ENCODE data around the gene PATE2.

The PATE2 gene

DNA sequence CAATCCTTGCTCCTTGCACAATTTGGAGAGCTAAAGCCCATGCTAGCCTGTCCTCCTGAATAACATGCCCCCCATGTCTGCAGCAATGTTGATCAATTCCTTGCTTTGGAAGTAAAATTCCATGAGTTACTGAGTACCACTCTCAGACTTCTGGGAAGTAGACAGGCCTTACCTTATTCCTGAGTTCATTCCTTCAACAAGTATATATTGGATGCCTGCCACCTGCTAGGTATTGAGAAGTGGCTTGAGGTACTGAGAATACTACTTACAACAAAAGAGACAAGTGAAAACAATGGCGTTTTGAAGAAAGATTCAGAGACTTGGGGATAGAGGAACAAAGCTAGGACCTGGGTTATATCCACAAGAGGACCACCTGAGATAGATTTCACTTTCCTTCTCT lies 12.4 kb downstream of the PATE2 start:
- no peak overlapping the region for H3K4me3 ChIP-seq (ENCODE audit: low read depth, low read length)
- in situ Hi-C loops (cut with HindIII; ENCODE audit: low sequenced_read_pairs) = no loop called here
- no peak for DNase-seq (ENCODE audit: low read depth)
- TF ChIP-seq, protein P1, sequence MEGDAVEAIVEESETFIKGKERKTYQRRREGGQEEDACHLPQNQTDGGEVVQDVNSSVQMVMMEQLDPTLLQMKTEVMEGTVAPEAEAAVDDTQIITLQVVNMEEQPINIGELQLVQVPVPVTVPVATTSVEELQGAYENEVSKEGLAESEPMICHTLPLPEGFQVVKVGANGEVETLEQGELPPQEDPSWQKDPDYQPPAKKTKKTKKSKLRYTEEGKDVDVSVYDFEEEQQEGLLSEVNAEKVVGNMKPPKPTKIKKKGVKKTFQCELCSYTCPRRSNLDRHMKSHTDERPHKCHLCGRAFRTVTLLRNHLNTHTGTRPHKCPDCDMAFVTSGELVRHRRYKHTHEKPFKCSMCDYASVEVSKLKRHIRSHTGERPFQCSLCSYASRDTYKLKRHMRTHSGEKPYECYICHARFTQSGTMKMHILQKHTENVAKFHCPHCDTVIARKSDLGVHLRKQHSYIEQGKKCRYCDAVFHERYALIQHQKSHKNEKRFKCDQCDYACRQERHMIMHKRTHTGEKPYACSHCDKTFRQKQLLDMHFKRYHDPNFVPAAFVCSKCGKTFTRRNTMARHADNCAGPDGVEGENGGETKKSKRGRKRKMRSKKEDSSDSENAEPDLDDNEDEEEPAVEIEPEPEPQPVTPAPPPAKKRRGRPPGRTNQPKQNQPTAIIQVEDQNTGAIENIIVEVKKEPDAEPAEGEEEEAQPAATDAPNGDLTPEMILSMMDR (IDR thresholded peaks at IDR 0.05; ENCODE audit: low read depth, low read length, missing control alignments) = no peak

DNA sequence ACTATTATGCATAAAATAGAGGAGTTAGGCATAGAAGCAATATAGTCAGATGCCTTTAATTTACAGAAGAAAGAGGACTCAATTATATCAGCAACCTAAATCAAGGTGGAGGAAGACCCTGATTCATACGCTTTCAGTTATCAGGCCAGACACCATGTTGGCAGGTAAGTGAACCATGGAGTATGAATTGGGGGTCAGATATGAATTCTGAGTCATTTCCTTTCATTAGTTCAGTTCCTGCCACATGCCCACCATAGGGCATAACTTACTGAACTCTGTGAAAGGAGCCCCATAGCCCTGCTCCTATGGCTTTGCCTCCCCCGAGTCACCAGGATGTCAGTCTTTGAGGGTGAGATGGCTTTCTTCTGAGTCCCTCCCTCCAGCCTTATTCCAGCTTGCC lies 15.1 kb downstream of the PATE2 start:
- no peak overlapping the region for H3K4me3 ChIP-seq (ENCODE audit: low read depth, low read length)
- TF ChIP-seq, protein P1 (IDR thresholded peaks at IDR 0.05; ENCODE audit: low read depth, low read length, missing control alignments) = no peak
- DNase-seq (ENCODE audit: low read depth) = no peak
- in situ Hi-C loops (cut with HindIII; ENCODE audit: low sequenced_read_pairs) = no loop called here

DNA sequence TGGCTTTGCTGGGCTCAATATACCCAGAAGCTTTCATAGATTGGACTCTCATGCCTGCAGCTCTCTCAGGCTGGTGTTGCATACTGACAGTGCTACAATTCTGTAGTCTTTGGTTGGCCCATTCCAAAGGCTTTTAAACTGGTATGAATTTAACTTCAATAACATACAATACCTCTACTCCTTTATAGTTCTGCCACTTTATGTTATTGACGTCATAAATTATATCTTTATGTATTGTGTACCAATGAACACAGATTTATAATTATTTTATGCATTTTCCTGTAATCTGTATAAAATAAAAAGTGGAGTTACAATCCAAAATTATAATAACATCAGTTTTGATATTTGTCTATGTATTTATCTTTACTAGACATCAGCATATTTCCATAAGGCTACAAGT lies 16.2 kb downstream of the PATE2 start:
- TF ChIP-seq, protein P1 (IDR thresholded peaks at IDR 0.05; ENCODE audit: low read depth, low read length, missing control alignments) = no peak
- in situ Hi-C loops (cut with HindIII; ENCODE audit: low sequenced_read_pairs) = no loop called here
- H3K4me3 ChIP-seq (ENCODE audit: low read depth, low read length) = no peak overlapping the region
- DNase-seq (ENCODE audit: low read depth) = no peak

DNA sequence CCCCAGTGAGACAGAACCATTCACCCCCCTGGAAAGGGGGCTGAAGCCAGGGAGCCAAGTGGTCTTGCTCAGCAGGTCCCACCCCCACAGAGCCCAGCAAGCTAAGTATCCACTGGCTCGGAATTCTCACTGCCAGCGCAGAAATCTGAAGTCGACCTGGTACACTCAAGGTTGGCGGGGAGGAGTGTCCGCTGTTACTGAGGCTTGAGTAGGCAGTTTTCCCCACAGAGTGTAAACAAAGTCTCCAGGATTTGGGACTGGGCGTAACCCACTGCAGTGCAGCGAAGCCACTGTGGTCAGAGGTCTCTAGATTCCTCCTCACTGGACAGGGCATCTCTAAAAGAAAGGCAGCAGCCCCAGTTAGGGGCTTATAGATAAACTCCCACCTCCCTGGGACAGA lies 22.6 kb downstream of the PATE2 start:
- in situ Hi-C loops (cut with HindIII; ENCODE audit: low sequenced_read_pairs) = no loop called here
- DNase-seq (ENCODE audit: low read depth) = no peak
- TF ChIP-seq, protein P1 (IDR thresholded peaks at IDR 0.05; ENCODE audit: low read depth, low read length, missing control alignments) = no peak
- H3K4me3 ChIP-seq (ENCODE audit: low read depth, low read length) = no peak overlapping the region

DNA sequence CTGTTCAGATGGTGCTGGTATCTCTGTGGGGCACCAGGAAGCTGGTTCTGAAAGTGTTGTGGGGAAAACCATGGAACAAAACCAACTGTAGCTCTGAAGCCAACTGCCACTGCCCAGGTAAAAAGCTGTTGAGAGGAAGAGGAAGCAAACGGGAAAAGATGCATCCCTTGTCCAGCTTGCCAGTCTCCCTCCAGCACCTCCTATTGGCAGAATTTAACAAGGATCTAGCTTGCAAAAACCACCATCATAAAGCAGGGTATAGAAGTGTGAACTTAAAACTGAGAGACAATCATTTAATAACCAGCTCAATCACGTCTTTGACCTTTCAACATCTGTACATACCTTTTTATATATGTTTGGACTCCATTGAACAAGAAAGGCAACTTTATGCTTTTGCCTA lies 28.0 kb downstream of the PATE2 start:
- no peak for DNase-seq (ENCODE audit: low read depth)
- in situ Hi-C loops (cut with HindIII; ENCODE audit: low sequenced_read_pairs) = no loop called here
- no peak overlapping the region for H3K4me3 ChIP-seq (ENCODE audit: low read depth, low read length)
- TF ChIP-seq, protein P1 (IDR thresholded peaks at IDR 0.05; ENCODE audit: low read depth, low read length, missing control alignments) = no peak

DNA sequence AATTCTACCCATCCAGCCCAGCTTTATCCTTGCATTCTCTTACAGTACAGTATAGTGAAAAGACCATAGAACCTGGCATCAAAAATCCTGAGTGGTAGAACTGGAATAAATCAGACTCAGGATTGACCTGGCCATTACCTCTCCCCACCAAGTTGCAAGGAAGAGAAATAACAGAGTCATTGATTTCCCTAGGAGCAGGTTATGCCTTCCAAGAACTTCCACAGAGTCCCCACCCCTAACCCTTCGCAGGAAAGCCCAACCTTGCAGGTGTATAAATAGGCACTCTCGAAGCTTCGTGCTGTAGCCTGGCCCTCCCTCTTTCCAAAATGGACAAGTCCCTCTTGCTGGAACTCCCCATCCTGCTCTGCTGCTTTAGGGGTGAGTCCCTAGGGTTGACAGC lies 32.6 kb downstream of the PATE2 start, which contains the start of gene PATE1:
PATE1 (plus strand) TSS at position 301 of the 400 bp plus-strand sequence; CDS start at position 327, 26 bp downstream.
- no peak within 1 kb of the TSS for H3K4me3 ChIP-seq (ENCODE audit: low read depth, low read length)
- TF ChIP-seq, protein P1 (IDR thresholded peaks at IDR 0.05; ENCODE audit: low read depth, low read length, missing control alignments) = no peak
- in situ Hi-C loops (cut with HindIII; ENCODE audit: low sequenced_read_pairs) = no loop called here
- DNase-seq (ENCODE audit: low read depth) = no peak

DNA sequence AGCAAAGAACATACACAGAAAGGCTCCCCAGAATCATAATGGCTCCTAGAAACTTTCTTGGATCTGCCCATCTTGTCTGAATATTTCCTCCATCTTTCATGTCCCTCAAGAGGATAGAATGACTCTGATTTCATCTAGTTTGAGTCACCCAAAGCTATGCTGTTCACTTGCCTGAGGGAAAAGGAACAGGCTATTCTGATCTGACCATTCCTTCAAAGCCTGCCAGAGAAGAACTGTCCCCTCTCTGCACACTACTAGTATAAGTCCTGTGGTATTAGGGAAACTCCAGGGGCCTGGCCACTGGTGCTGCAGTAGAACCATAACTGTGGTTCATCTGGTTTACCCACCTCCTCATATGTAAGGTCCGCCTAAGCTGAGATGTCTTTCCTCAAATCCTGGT lies 34.9 kb downstream of the PATE2 start:
- H3K4me3 ChIP-seq (ENCODE audit: low read depth, low read length) = no peak overlapping the region
- in situ Hi-C loops (cut with HindIII; ENCODE audit: low sequenced_read_pairs) = no loop called here
- TF ChIP-seq, protein P1 (IDR thresholded peaks at IDR 0.05; ENCODE audit: low read depth, low read length, missing control alignments) = no peak
- DNase-seq (ENCODE audit: low read depth) = no peak
